ENCODE results near the gene WDR55.
"Not testable (repeated sequence)": the region's sequence is repeated elsewhere in the genome, so short reads cannot be mapped to it uniquely, and the experiment has no call there.

WDR55 gene

DNA sequence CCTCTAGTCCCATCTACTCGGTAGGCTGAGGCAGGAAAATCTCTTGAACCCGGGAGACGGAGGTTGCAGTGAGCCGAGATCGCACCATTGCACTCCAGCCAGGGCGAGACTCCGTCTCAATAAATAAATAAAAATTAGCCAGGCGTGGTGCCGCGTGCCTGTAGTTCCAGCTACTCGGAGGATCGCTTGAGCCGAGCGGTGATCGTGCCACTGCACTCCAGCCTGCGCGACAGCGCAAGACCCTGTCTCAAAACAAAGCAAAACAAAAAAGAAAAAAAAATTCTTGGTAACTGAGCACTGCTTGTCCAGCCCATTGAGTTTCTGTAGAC, 710 bp upstream of the WDR55 start:
- TF ChIP-seq POLR2AphosphoS5 (IDR thresholded peaks at IDR 0.05; ENCODE audit: low read depth, low read length) (no peak), POLR2A (IDR thresholded peaks at IDR 0.05; ENCODE audit: low read depth, low read length) (no peak), TAF1 (IDR thresholded peaks at IDR 0.05; ENCODE audit: borderline replicate concordance, low read depth, low read length) (no peak)
- FAIRE-seq (no peak), DNase-seq (ENCODE audit: insufficient read length) (no peak)

DNA sequence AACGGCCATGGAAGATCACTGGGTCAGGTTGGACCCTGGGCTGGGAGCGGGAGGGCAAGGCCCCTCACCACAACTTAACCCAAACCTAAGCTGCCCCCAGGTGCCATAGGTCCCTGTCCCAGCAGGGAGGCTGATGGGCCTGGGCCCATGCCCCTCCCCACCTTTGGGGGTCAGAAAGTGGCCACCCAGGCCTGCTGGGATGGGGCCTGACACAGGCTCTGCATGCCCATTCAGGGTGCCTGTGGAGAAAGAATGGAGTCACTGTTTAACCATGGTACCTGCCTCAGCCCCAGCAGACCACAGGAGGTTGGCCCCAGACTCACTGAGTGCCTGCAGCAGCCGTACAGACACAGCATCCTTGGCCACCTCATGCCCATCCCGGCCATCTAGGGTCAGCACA, 6.3 kb downstream of the WDR55 start:
- FAIRE-seq; DNase-seq (ENCODE audit: insufficient read length): not testable (repeated sequence)

DNA sequence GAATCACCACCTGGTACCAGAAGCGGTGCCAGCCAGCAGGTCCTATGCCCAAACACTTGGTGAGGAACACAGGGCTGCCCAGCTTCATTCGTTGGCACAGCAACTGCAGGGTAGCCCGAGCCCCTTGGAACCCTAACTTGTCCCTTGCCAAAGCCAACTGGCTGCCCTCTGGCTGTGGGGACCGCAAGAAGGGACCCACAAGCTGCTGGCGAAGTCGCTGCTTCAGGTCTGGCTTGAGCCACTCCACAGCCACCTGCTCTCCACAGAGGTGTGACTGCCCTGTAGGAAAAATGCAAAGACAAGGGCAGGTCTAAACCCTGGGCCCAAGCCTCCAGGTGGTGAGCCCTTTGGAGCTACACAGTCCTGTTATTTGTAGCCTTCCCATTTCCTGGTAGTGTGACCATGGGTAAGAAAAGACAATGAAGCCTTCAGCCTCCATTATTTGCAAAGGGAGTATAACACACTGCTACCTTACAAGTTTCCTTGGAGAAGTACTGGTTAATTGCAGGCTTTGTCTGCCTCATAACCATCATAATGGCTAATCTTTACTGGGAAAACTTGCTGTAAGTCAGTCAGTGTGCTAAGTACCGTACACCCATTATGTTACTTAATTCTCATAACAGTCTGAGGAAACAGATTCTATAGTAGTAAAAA, 6.9 kb downstream of the WDR55 start:
- FAIRE-seq, result peak; percentile 5
- TF ChIP-seq POLR2AphosphoS5 (IDR thresholded peaks at IDR 0.05; ENCODE audit: low read depth, low read length), result no peak
- no peak for TF ChIP-seq TAF1 (IDR thresholded peaks at IDR 0.05; ENCODE audit: borderline replicate concordance, low read depth, low read length)
- TF ChIP-seq POLR2A (IDR thresholded peaks at IDR 0.05; ENCODE audit: low read depth, low read length), result no peak
- no peak for DNase-seq (ENCODE audit: insufficient read length)

DNA sequence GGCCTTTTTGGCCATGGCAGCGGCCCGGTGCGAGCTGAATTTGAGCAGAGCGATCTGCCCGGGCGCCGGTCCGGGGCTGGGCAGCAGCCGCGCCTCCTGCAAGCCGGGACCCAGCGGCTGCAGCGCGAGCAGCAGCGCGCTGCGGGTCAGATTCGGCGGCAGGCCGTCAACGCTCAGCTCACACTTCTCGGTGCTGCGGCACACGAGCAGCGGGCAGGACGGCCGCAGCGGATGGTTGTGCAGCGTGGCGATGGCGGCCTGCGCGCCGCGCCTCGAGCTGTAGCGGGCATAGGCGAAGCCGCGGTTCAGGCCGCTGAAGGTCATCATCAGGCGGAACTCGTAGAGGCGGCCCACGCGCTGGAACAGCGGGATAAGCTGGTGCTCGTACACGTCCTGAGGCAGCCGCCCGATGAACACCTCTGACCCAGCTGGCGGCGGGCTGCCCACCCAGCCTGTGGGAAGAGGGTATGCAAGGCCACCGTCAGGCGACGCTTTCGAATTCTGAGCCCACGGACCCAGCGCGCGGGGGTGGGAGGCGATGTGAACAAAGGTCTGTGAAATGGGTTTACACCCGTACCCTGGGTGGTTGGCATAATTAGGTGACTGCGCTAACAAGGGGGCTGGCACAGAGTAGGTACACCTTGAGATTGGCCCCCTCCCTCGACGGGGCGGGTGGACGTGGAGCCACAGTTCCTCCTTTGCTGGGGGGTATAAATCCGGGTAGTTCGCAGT, 7.9 kb downstream of the WDR55 start:
- DNase-seq (ENCODE audit: insufficient read length) (no peak), FAIRE-seq (no peak)
- TF ChIP-seq POLR2AphosphoS5 (IDR thresholded peaks at IDR 0.05; ENCODE audit: low read depth, low read length) (no peak), TAF1 (IDR thresholded peaks at IDR 0.05; ENCODE audit: borderline replicate concordance, low read depth, low read length) (no peak), POLR2A (IDR thresholded peaks at IDR 0.05; ENCODE audit: low read depth, low read length) (0 out of 2 replicates have a peak, but pooled peaks have one; percentile 35)

DNA sequence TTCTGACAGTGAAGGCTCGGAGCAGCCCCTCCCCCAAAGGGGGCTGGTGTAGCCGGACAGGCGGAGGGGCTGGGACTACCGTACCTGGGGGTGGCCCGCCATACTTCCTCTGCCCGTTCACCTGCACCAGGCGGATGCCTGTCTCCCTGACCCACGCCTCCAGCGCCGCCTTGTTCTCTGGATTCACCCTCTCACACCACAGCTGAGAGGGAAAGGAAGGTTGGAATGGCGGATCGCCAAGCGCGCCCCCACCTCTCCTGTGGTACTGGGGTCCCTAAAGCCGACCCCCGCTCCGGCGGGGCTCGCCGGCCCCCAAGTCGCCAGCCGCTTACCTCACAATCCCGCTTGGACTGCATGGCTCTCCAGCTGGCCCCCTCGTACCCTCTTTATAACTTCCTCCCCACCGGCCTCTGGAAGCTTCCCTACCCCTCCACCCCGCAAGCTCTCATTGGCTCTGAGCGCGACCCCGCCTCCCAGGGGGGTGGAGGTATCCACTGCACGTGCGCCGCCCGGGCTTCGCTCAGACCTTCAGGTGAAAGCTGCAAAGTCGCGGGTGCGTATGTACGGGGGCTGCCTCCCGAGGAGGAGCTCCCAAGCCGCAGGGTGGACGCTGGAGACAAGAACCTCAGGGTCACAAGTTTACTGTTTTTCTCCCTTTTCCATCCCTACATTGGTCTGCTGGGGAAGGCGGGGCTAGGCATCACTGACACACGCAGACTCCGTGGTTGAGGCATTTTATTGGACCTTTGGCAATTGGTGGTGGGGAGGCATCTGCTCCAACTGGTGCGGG, 8.7 kb downstream of the WDR55 start, which contains the start of gene DND1:
Gene DND1 (minus strand): TSS at position 390 of the 790 bp plus-strand sequence. CDS start 34 bp downstream, at position 356.
- DNase-seq (ENCODE audit: insufficient read length), result no peak
- FAIRE-seq, result no peak
- TF ChIP-seq POLR2AphosphoS5 (IDR thresholded peaks at IDR 0.05; ENCODE audit: low read depth, low read length) (peak; percentile 46; the same call in 1 of the 2 replicates), POLR2A (IDR thresholded peaks at IDR 0.05; ENCODE audit: low read depth, low read length) (peak; percentile 34; the same call in 1 of the 2 replicates), TAF1 (IDR thresholded peaks at IDR 0.05; ENCODE audit: borderline replicate concordance, low read depth, low read length) (no peak)

DNA sequence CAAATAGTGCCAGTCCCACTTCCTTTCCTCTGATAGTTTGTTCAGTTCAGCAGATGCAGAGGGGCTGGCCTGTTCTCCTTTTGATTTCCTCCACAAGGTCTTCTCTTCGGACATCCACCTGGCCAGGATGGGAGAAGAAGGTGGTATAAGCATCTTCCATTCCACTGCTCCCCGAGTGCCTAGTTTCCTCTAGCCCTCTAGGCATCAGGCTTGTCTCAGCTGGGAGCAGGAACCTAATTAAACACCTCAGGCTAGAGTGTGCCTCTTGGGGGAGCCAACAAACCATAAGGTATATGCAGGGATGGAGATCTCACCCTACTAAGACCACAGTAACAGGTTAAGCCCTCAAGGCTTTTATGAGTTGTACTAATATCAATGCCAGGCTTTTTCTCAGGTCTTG, 9.5 kb downstream of the WDR55 start:
- FAIRE-seq, result no peak
- TF ChIP-seq POLR2AphosphoS5 (IDR thresholded peaks at IDR 0.05; ENCODE audit: low read depth, low read length) (no peak), POLR2A (IDR thresholded peaks at IDR 0.05; ENCODE audit: low read depth, low read length) (no peak), TAF1 (IDR thresholded peaks at IDR 0.05; ENCODE audit: borderline replicate concordance, low read depth, low read length) (no peak)
- no peak for DNase-seq (ENCODE audit: insufficient read length)

DNA sequence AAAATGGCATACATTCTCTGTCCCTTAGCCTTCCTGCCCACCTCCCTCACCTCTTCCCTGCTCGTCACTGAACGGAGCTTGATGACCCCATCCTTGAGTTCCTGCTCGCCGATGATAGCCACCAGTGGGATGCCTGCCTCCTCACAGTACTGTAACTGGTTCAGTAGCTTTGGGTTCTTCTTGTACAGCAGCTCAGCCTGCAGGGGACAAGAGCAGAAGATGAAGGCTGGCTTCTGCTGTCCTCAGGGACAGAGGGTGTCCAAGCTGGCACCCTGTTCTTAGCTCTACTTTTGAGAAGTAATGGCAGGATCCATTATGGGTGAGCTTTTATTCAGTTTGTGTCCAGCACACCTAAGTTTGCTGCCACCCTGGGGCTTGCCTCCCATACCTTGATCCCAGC, 9.9 kb downstream of the WDR55 start:
- no peak for DNase-seq (ENCODE audit: insufficient read length)
- no peak for FAIRE-seq
- TF ChIP-seq TAF1 (IDR thresholded peaks at IDR 0.05; ENCODE audit: borderline replicate concordance, low read depth, low read length) (no peak), POLR2A (IDR thresholded peaks at IDR 0.05; ENCODE audit: low read depth, low read length) (no peak), POLR2AphosphoS5 (IDR thresholded peaks at IDR 0.05; ENCODE audit: low read depth, low read length) (peak; percentile 19; the same call in 1 of the 2 replicates)

DNA sequence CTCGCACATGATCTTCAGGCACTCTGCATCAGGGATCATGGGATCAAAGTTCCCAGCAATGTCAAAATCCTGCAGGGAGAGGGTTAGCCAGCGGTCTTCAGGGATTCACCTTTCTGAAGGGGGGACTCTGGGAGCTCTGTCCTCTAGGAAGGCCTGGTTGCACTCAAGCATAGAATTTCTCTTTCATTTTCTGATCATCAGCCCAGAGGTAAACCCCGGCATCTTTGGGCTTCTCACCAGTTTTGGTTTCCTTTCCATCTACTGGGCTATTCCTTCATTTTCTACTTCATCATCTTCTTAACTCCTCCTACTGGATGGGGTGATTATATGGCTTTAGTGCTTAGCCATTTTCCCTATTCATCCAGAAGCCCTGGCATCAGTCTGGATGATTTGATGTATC, 13.2 kb downstream of the WDR55 start:
- DNase-seq (ENCODE audit: insufficient read length) (no peak), FAIRE-seq (no peak)
- TF ChIP-seq POLR2A (IDR thresholded peaks at IDR 0.05; ENCODE audit: low read depth, low read length) (no peak), TAF1 (IDR thresholded peaks at IDR 0.05; ENCODE audit: borderline replicate concordance, low read depth, low read length) (no peak), POLR2AphosphoS5 (IDR thresholded peaks at IDR 0.05; ENCODE audit: low read depth, low read length) (no peak; the same call in 1 of the 2 replicates)

DNA sequence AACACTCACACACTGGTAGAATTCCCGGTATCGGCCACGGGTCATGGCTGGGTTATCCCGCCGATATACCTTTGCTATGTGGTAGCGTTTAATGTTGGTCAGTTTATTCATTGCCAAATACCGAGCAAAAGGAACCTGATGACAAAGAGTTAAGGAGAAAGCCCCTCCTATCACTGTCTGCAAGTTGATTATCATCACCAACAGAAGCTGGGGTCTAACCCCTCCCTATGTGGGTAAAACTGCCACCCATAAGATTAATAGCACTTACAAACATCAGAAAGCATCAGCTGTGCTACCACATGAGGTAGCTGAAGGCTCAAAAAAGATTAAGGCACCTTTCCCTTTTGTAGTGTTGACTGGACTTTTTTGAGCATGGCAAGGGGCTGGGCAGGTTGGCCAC, 14.3 kb downstream of the WDR55 start:
- DNase-seq (ENCODE audit: insufficient read length) (no peak), FAIRE-seq (no peak)
- TF ChIP-seq POLR2A (IDR thresholded peaks at IDR 0.05; ENCODE audit: low read depth, low read length) (no peak), TAF1 (IDR thresholded peaks at IDR 0.05; ENCODE audit: borderline replicate concordance, low read depth, low read length) (no peak), POLR2AphosphoS5 (IDR thresholded peaks at IDR 0.05; ENCODE audit: low read depth, low read length) (no peak)

DNA sequence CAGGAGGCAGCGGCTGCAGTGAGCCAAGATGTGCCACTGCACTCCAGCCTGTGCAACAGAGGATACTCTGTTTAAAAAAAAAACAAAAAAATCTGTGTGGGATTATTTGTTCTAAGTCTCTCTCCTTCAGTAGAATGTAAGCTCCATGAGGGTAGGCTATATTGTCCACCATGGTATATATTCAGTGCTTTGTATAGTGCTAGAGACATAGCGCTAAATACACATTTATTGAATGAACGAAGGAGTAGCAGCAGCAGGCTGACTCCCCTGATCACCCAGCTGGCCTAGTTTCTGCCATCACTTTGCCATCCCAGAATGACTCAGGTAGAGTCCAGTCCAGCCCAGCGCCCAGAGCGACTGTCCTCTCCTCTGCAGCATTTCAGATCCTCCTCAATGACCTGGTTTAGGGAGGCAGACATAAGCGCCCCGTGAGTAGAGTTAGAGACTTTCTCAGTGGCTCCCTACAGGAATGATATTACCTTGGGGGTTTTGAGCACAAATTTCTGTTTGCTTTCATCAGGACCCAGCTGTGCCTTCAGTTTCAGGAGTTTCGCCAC, 25.8 kb downstream of the WDR55 start:
- TF ChIP-seq POLR2AphosphoS5 (IDR thresholded peaks at IDR 0.05; ENCODE audit: low read depth, low read length) (no peak), POLR2A (IDR thresholded peaks at IDR 0.05; ENCODE audit: low read depth, low read length) (no peak), TAF1 (IDR thresholded peaks at IDR 0.05; ENCODE audit: borderline replicate concordance, low read depth, low read length) (no peak)
- DNase-seq (ENCODE audit: insufficient read length), result no peak

More for the DNA sequence above, 25.8 kb downstream of the WDR55 start:
- FAIRE-seq, result no peak
